Adrenal gland (tissue), 5 donors: ENCODE data around the gene BUD23.

Experiments used
- CTCF ChIP-seq, 6 experiments: fragments of 450-650 bp in 4 of 6; fragments of 200-600 bp in 2 of 6; sonication (generic) in 1 of 6; IDR thresholded peaks; 1 replicate in 5 of 6; 2 replicates in 1 of 6; pipeline versions ENCODE4 v1.5.1 to v1.8.0; 2016 to 2021; ENCODE audit warnings: antibody characterized with exemption in 6 of 6, mild to moderate bottlenecking in 2 of 6, moderate library complexity in 1 of 6
- POLR2A ChIP-seq, 2 donors: fragments of 450-650 bp; IDR thresholded peaks; one replicate each; pipeline ENCODE4 v1.6.1; 2017; ENCODE audit warnings: antibody characterized with exemption in 2 of 2, mild to moderate bottlenecking in 2 of 2, moderate library complexity in 1 of 2
- donor health status: DM: no; HTN: no; CAD: no.

- no peak for TF ChIP-seq CTCF (IDR thresholded peaks at IDR 0.05)
- no peak for TF ChIP-seq POLR2A (IDR thresholded peaks at IDR 0.05)
Measured at GRCh38 chr7:73652541-73652949, 30.9 kb upstream of the BUD23 start.
